Fibroblast of pulmonary artery (primary cell): ENCODE data around the gene SLC5A9.
"Not testable (repeated sequence)": the region's sequence is repeated elsewhere in the genome, so short reads cannot be mapped to it uniquely, and the experiment has no call there.

ENCODE experiments used
- DNase-seq: peaks from one replicate; pipeline ENCODE4 v3.0.0-alpha.2; 2010; ENCODE audit warnings: low read depth
- H3K4me3 ChIP-seq: replicated peaks from 2 replicates; pipeline ENCODE4 v1.5.1; 2011; ENCODE audit warnings: low read depth, mild to moderate bottlenecking, control low read depth, low read length, moderate library complexity
- TF ChIP-seq, protein P1 (sequence below): IDR thresholded peaks from 2 replicates; pipeline ENCODE4 v1.5.1; 2011; ENCODE audit warnings: mild to moderate bottlenecking, control low read depth, low read length, inconsistent platforms; ENCODE audit errors: missing control alignments

The SLC5A9 gene

DNA sequence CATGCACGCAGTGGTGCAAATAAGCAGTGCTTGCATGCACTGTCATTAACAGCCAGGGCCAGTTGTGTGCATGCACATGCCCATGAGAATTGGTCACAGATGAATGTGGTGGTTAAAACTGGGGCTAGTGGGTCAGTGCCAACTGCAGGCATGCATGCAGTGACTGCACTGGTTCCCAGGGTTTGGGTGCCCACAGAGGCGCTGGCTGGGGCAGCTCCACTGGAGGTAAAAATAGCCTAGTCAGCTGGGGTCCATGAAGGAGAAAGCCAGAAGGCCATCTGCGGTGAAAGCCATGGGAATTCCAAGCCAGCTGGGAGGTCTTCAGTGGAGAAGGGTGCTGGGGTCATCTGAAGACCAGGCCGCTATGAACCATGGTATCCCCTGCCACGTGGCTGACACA is 70.2 kb downstream of the SLC5A9 start:
- H3K4me3 ChIP-seq, result no peak overlapping the region
- TF ChIP-seq, protein P1, sequence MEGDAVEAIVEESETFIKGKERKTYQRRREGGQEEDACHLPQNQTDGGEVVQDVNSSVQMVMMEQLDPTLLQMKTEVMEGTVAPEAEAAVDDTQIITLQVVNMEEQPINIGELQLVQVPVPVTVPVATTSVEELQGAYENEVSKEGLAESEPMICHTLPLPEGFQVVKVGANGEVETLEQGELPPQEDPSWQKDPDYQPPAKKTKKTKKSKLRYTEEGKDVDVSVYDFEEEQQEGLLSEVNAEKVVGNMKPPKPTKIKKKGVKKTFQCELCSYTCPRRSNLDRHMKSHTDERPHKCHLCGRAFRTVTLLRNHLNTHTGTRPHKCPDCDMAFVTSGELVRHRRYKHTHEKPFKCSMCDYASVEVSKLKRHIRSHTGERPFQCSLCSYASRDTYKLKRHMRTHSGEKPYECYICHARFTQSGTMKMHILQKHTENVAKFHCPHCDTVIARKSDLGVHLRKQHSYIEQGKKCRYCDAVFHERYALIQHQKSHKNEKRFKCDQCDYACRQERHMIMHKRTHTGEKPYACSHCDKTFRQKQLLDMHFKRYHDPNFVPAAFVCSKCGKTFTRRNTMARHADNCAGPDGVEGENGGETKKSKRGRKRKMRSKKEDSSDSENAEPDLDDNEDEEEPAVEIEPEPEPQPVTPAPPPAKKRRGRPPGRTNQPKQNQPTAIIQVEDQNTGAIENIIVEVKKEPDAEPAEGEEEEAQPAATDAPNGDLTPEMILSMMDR, result no peak
- no peak for DNase-seq

GRCh38 chr1:48294094-48294493 is 71.6 kb downstream of the SLC5A9 start:
- not testable (repeated sequence) for H3K4me3 ChIP-seq, DNase-seq

DNA sequence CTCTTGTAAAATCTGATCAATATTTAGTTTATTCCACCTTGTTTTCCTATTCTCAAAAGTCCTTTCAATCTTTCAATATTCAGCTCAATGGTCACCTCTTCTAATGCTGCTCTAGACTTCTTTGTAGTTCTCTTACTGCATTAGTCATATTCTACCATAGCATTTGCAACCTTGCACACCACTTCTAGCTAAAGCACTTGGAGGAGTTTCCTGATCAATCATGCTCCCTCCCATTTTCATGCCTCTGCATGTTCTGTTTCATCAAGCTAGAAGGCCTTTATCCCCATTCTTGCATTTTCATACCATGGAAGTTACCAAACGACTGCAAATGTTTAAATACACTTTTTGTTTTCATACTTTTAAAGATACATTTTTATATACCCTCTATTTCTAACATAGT is 72.1 kb downstream of the SLC5A9 start:
- no peak for DNase-seq
- no peak overlapping the region for H3K4me3 ChIP-seq
- TF ChIP-seq, protein P1, result no peak
